ENCODE data around the gene DENND4C.
"Not testable (repeated sequence)": the region's sequence is repeated elsewhere in the genome, so short reads cannot be mapped to it uniquely, and the experiment has no call there.

DENND4C gene

GRCh38 chr9:19410195-19410503, 179.7 kb downstream of the DENND4C start:
- no peak for DNase-seq (ENCODE audit: low read depth in 3 of 3)

DNA sequence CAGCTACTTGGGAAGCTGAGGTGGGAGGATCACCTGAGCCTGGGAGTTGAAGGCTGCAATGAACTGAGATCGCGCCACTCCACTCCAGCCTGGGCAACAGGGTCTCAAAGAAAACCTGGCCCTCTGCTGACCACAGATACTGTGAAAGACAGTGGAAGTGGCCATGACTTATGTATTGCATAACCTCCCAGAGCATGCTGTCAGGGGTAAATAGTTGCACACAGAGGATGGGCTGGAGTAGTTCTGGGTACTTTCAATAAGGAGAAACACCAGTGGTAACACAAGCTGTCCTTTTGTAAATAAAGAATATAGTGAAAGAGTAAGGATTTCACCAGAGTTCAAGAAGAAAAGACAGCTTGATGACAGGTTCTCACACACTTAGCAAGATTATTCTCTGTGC, 180.1 kb downstream of the DENND4C start:
- DNase-seq (ENCODE audit: low read depth in 3 of 3), result no peak

GRCh38 chr9:19411316-19411715, 180.8 kb downstream of the DENND4C start:
- DNase-seq (ENCODE audit: low read depth in 3 of 3), result no peak

- DNase-seq (ENCODE audit: low read depth in 3 of 3), result not testable (repeated sequence)
These were observed 183.0 kb downstream of the DENND4C start for GRCh38 chr9:19413456-19413855.

- DNase-seq (ENCODE audit: low read depth in 3 of 3), result no peak
These were observed 185.7 kb downstream of the DENND4C start for GRCh38 chr9:19416143-19416542.

GRCh38 chr9:19420877-19421276, 190.4 kb downstream of the DENND4C start:
- no peak for DNase-seq (ENCODE audit: low read depth in 3 of 3)

Data from stimulated activated CD4-positive, alpha-beta T cell treated with anti-CD3 and anti-CD28 coated beads, TNF-alpha, amount 100 ng/mL, for 24 hours (primary cell).